Transverse colon (tissue), 4 donors: ENCODE measurements around the gene ESYT1. TPM values are rescaled to one million over a fixed set of nuclear protein-coding genes. Genes with fewer than 3 reads are reported as not detected.
"Not testable (repeated sequence)": the region's sequence is repeated elsewhere in the genome, so short reads cannot be mapped to it uniquely, and the experiment has no call there.

Experiments used
- DNase-seq: peaks from one replicate; pipeline ENCODE4 v3.0.0-alpha.2; 2019
- H3K27ac ChIP-seq, 4 donors: fragments of 200-600 bp; sonication (generic); 2 replicates each; pipeline ENCODE4 v1.5.1; 2016 to 2018; ENCODE audit warnings: inconsistent platforms in 4 of 4
- H3K27me3 ChIP-seq: fragments of 200-600 bp; sonication (generic); 2 replicates; pipeline ENCODE4 v1.5.1; 2017; ENCODE audit warnings: inconsistent platforms
- H3K36me3 ChIP-seq, 4 donors: fragments of 200-600 bp; sonication (generic); 2 replicates each; pipeline ENCODE4 v1.5.1; 2017 to 2019; ENCODE audit warnings: inconsistent platforms in 4 of 4
- H3K4me1 ChIP-seq, 4 donors: fragments of 200-600 bp; sonication (generic); 2 replicates each; pipeline ENCODE4 v1.5.1; 2017 to 2020; ENCODE audit warnings: inconsistent platforms in 4 of 4
- H3K4me3 ChIP-seq, 4 donors: fragments of 200-600 bp; sonication (generic); 1 replicate in 1 of 4; 2 replicates in 3 of 4; pipeline versions ENCODE4 v1.5.1 to v1.6.1; 2017 to 2019; ENCODE audit warnings: inconsistent platforms in 4 of 4
- H3K9me3 ChIP-seq, 2 donors: fragments of 200-600 bp; sonication (generic); 2 replicates each; pipeline ENCODE4 v1.5.1; 2017 to 2019; ENCODE audit warnings: inconsistent platforms in 2 of 2
- EP300 ChIP-seq: sonication (generic); formaldehyde crosslinking; IDR thresholded peaks from one replicate; pipeline ENCODE4 v1.6.1; 2017; ENCODE audit warnings: antibody characterized with exemption, low read depth
- POLR2A ChIP-seq: fragments of 450-650 bp; IDR thresholded peaks from one replicate; pipeline ENCODE4 v1.6.1; 2016; ENCODE audit warnings: antibody characterized with exemption, mild to moderate bottlenecking, moderate library complexity
- POLR2AphosphoS5 ChIP-seq, 3 donors: sonication (generic); formaldehyde crosslinking; IDR thresholded peaks; one replicate each; pipeline ENCODE4 v1.6.1; 2016; ENCODE audit warnings: antibody characterized with exemption in 3 of 3
- WGBS, 2 donors: methylation state at CpG; one replicate each; pipeline ENCODE4 v1.1.5; 2018; ENCODE audit warnings: low coverage in 1 of 2; 5-methylcytosine and 5-hydroxymethylcytosine counted together
- in situ Hi-C, 4 donors: fragments of 200-750 bp; cut with MboI; loops; one replicate each; pipeline versions ENCODE4 v1.15.0 to v1.15.1; 2017; ENCODE audit warnings: low sequenced_read_pairs in 3 of 4, low pct_ligation_motif_present in 1 of 4, low pct_unique_long_range_greater_than_20kb in 1 of 4
- intact Hi-C: fragments of 100-400 bp; cut with DNase I; formaldehyde crosslinking; loops from one replicate; pipeline ENCODE4 v1.15.1; 2023; ENCODE audit warnings: low total_unique reads
- total RNA-seq, 4 donors: library from RNA; depleted of rRNA; stranded (reverse); fragments of >200 nt; gene quantifications; one replicate each; pipeline ENCODE4 v1.1.0, GENCODE V29; 2016
- TF ChIP-seq, protein P1 (sequence below), 5 experiments: fragments of 200-600 bp in 3 of 5; fragments of 450-650 bp in 2 of 5; sonication (generic) in 3 of 5; IDR thresholded peaks; 1 replicate in 2 of 5; 2 replicates in 3 of 5; pipeline ENCODE4 v1.5.1; 2016 to 2017; ENCODE audit warnings: antibody characterized with exemption in 5 of 5, inconsistent platforms in 3 of 5, mild to moderate bottlenecking in 2 of 5, moderate library complexity in 1 of 5

Gene ESYT1
- total RNA-seq, 4 donors from 2014 or later, result 94.2 to 133 (median 97.9) TPM

DNA sequence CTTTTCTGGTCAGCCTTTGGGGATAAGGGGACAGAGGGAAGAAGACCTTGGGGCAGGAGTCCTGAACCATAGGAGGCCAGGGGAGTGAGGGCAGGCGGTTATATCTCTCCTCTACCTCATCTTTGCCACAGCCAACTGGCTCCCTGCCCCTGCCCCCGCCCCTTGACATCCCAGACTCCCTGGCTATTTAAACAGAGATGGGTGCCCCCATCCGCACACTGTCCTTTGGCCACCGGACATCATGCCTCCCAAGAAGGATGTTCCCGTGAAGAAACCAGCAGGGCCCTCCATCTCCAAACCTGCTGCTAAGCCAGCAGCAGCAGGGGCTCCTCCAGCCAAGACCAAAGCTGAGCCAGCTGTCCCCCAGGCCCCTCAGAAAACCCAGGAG lies 25.6 kb downstream of the ESYT1 start:
- Histone ChIP-seq H3K9me3 (no peaks in the 10 kb centered on the region), H3K4me1 (peaks cover 18 to 40% (median 30%) of the 10 kb centered on the region in 4 donors), H3K36me3 (no peaks in the 10 kb centered on the region), H3K4me3 (no peak overlapping the region), H3K27me3 (no peaks in the 10 kb centered on the region), H3K27ac (no peak overlapping the region)
- TF ChIP-seq, protein P1, sequence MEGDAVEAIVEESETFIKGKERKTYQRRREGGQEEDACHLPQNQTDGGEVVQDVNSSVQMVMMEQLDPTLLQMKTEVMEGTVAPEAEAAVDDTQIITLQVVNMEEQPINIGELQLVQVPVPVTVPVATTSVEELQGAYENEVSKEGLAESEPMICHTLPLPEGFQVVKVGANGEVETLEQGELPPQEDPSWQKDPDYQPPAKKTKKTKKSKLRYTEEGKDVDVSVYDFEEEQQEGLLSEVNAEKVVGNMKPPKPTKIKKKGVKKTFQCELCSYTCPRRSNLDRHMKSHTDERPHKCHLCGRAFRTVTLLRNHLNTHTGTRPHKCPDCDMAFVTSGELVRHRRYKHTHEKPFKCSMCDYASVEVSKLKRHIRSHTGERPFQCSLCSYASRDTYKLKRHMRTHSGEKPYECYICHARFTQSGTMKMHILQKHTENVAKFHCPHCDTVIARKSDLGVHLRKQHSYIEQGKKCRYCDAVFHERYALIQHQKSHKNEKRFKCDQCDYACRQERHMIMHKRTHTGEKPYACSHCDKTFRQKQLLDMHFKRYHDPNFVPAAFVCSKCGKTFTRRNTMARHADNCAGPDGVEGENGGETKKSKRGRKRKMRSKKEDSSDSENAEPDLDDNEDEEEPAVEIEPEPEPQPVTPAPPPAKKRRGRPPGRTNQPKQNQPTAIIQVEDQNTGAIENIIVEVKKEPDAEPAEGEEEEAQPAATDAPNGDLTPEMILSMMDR (IDR thresholded peaks at IDR 0.05), result no peak
- no peak for TF ChIP-seq POLR2AphosphoS5 (IDR thresholded peaks at IDR 0.05)
- intact Hi-C loops, result no loop called here
- in situ Hi-C loops, result no loop called here
- DNase-seq, result no peak
- WGBS, 2 donors, result 79% methylated on average over 5 of the region's 5 CpGs; no CpG with 5 or more reads in 1 of the 2 donors

DNA sequence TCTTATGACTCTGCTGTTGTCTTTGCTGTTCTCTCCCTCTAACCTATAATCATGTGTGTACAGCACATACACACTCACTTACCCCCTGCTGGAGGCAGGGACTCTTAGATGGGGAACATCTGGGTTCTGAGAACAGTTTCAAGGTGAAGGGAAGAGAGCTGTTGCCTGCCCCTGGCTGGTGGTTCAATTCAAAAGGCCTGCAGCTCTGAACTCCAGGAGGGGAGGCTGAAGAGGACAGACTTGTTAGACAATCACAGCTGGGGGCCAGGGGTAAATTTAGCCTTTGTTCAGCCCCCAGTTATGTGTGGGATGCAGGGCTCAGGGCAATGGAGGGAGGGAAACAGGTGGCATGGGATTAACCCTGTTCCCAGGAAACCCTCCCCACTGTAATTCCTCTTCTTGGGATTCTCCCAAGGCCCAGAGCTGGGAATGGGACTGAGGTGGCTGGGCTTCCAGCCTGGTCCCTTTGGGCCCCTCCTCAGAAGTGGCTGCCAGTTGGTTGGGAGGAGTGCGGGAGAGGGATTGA lies 26.2 kb downstream of the ESYT1 start:
- Histone ChIP-seq H3K36me3 (no peaks in the 10 kb centered on the region), H3K27me3 (no peaks in the 10 kb centered on the region), H3K27ac (no peak overlapping the region), H3K4me3 (no peak overlapping the region), H3K4me1 (peaks cover 18 to 40% (median 30%) of the 10 kb centered on the region in 4 donors), H3K9me3 (no peaks in the 10 kb centered on the region)
- intact Hi-C loops (no loop called here), in situ Hi-C loops (no loop called here)
- WGBS, 2 donors, result 100% methylated on average over 1 of the region's 1 CpG; no CpG with 5 or more reads in 1 of the 2 donors
- no peak for DNase-seq
- TF ChIP-seq EP300, result no peak
- TF ChIP-seq POLR2A, result no peak
- TF ChIP-seq, protein P1 (IDR thresholded peaks at IDR 0.05), result no peak
- no peak for TF ChIP-seq POLR2AphosphoS5 (IDR thresholded peaks at IDR 0.05)

DNA sequence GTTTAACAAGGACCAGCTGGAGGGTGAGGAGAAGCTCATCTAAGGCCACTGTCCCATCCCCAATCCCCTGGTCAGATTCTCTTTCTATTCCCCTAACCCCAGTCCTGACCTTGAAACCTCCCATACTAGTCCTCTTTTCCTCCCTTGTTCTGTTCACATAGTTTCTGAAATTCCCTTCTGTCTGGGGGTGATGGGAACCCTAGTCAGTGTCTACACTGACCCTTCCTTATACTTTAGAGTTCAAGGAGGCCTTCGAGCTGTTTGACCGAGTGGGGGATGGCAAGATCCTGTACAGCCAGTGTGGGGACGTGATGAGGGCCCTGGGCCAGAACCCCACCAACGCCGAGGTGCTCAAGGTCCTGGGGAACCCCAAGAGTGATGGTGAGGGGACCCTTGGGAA lies 26.8 kb downstream of the ESYT1 start:
- Histone ChIP-seq H3K4me1 (peaks cover 18 to 45% (median 34%) of the 10 kb centered on the region in 4 donors), H3K36me3 (peaks cover 0 to 4% (median 2%) of the 10 kb centered on the region in 4 donors), H3K27me3 (no peaks in the 10 kb centered on the region), H3K9me3 (no peaks in the 10 kb centered on the region), H3K27ac (no peak overlapping the region), H3K4me3 (no peak overlapping the region)
- WGBS, 2 donors, result 93% methylated on average over 5 of the region's 5 CpGs; no CpG with 5 or more reads in 1 of the 2 donors
- intact Hi-C loops, result no loop called here
- in situ Hi-C loops, result no loop called here
- no peak for TF ChIP-seq POLR2A
- no peak for DNase-seq

DNA sequence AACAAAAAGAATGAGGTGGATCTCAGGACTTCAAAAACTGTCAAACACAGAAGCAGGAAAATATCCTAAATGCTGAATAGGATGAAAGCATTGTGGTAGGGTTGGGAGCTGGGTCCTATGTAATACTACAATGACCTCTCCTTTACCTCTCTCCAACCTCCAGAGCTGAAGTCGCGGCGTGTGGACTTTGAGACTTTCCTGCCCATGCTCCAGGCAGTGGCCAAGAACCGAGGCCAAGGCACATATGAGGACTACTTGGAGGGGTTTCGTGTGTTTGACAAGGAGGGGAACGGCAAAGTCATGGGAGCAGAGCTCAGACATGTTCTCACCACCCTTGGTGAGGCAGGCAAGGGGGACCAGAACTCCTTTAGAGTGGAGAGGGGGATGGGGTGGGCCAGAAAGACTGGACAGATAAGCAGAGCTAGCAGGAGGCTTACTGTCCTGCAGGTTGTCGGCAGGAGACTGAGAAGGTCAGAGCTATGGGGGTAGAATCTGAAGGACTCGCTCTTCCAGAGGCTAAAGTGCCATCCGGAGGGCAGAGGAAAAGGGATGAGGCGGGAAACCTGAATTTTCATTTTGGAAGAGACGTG lies 27.3 kb downstream of the ESYT1 start:
- in situ Hi-C loops, result no loop called here
- H3K27me3 ChIP-seq, result no peaks in the 10 kb centered on the region
- H3K9me3 ChIP-seq, result no peaks in the 10 kb centered on the region
- intact Hi-C loops, result no loop called here
- TF ChIP-seq POLR2A (no peak), POLR2AphosphoS5 (IDR thresholded peaks at IDR 0.05) (no peak), EP300 (no peak)
- TF ChIP-seq, protein P1 (IDR thresholded peaks at IDR 0.05), result no peak
- H3K4me1 ChIP-seq, result peaks cover 18 to 51% (median 39%) of the 10 kb centered on the region in 4 donors
- H3K36me3 ChIP-seq, result peaks cover 0 to 9% (median 6%) of the 10 kb centered on the region in 4 donors
- H3K27ac ChIP-seq, result no peak overlapping the region
- no peak overlapping the region for H3K4me3 ChIP-seq
- no peak for DNase-seq
- 86 to 93% methylated on average over 4 to 11 of the region's 11 CpGs for WGBS, 2 donors

DNA sequence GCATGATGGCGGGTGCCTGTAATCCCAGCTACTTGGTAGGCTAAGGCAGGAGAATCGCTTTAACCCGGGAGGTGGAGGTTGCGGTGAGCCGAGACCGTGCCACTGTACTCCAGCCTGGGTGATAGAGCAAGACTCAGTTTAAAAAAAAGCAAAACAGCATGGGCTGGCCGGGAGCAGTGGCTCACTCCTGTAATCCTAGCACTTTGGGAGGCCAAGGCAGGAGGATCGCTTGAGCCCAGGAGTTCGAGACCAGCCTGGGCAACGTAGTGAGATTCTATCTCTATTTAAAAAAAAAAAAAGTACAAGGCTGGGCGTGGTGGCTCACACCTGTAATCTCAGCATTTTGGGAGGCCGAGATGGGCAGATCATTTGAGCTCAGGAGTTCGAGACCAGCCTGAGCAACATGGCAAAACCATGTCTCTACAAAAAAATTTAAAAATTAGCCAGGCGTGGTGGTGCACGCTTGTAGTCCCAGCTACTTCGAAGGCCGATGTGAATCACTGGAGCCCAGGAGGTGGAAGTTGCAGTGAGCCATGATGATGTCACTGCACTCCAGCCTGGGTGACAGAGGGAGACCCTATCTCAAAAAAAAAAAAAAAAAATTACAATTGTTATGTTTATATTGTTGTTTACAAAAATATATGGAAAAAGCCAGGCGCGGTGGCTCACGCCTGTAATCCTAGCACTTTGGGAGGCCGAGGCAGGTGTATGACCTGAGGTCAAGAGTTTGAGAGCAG lies 28.6 kb downstream of the ESYT1 start:
- H3K36me3 ChIP-seq, result peaks cover 0 to 20% (median 9%) of the 10 kb centered on the region in 4 donors
- intact Hi-C loops, H3K9me3 ChIP-seq, DNase-seq, in situ Hi-C loops, H3K27me3 ChIP-seq: not testable (repeated sequence)
- H3K4me1 ChIP-seq, result peaks cover 17 to 51% (median 43%) of the 10 kb centered on the region in 4 donors
- WGBS, 2 donors, result 88 to 96% methylated on average over 5 to 21 of the region's 21 CpGs
- H3K4me3 ChIP-seq, result peak overlapping the region in 3 of 4 donors; percentile 77 to 94 (median 82)
- peak overlapping the region; percentile 94 to 100 (median 98) for H3K27ac ChIP-seq
